Activated CD4-positive, alpha-beta T cell treated with anti-CD3 and anti-CD28 coated beads, Interleukin-2, amount 50 U/mL, for 1 hour (primary cell): Measurements from ENCODE around the gene NDUFB11.
A peak's percentile ranks its signal among the peaks of the same experiment; 100 is the strongest.

Source experiments
- DNase-seq: peaks from one replicate; pipeline ENCODE4 v3.0.0-alpha.2; 2020

Gene NDUFB11

GRCh38 chrX:47144626-47145394, at the start of gene NDUFB11, which contains the start of gene RBM10:
TSS of gene NDUFB11 (minus strand) at chrX:47144702. CDS start at chrX:47144679, 23 bp downstream.
TSS of gene RBM10 (plus strand) at chrX:47145221. CDS start at chrX:47147482, 2,261 bp downstream.
- DNase-seq: peak; percentile 84

GRCh38 chrX:47193475-47194193, 49.1 kb upstream of the NDUFB11 start, which contains the start of gene UBA1:
TSS of gene UBA1 (plus strand) at chrX:47193829. CDS start at chrX:47198803, 4,974 bp downstream.
- peak; percentile 89 for DNase-seq

GRCh38 chrX:47191806-47192401, 47.4 kb upstream of the NDUFB11 start:
- DNase-seq: no peak

GRCh38 chrX:47191331-47191730, 46.8 kb upstream of the NDUFB11 start:
- DNase-seq: peak; percentile 39

GRCh38 chrX:47190445-47191269, 46.2 kb upstream of the NDUFB11 start:
- DNase-seq: peak; percentile 70

- DNase-seq: no peak
Measured at GRCh38 chrX:47189906-47190305, 45.4 kb upstream of the NDUFB11 start.

GRCh38 chrX:47187106-47187677, 42.7 kb upstream of the NDUFB11 start:
- DNase-seq: no peak

GRCh38 chrX:47186096-47186740, 41.7 kb upstream of the NDUFB11 start:
- DNase-seq: no peak

GRCh38 chrX:47185241-47185640, 40.7 kb upstream of the NDUFB11 start:
- no peak for DNase-seq

- no peak for DNase-seq
Measured at GRCh38 chrX:47184486-47184885, 40.0 kb upstream of the NDUFB11 start.

GRCh38 chrX:47182106-47182700, 37.7 kb upstream of the NDUFB11 start:
- DNase-seq: no peak

- no peak for DNase-seq
Measured at GRCh38 chrX:47181301-47181700, 36.8 kb upstream of the NDUFB11 start.

- no peak for DNase-seq
Measured at GRCh38 chrX:47180346-47180745, 35.8 kb upstream of the NDUFB11 start.

- no peak for DNase-seq
Measured at GRCh38 chrX:47179928-47180255, 35.4 kb upstream of the NDUFB11 start.

GRCh38 chrX:47179221-47179927, 34.9 kb upstream of the NDUFB11 start:
- DNase-seq: no peak

- no peak for DNase-seq
Measured at GRCh38 chrX:47178337-47178736, 33.8 kb upstream of the NDUFB11 start.

- no peak for DNase-seq
Measured at GRCh38 chrX:47177079-47177478, 32.6 kb upstream of the NDUFB11 start.

GRCh38 chrX:47176101-47176740, 31.7 kb upstream of the NDUFB11 start:
- DNase-seq: no peak

GRCh38 chrX:47175588-47175980, 31.1 kb upstream of the NDUFB11 start:
- no peak for DNase-seq

- DNase-seq: no peak
Measured at GRCh38 chrX:47174846-47175587, 30.5 kb upstream of the NDUFB11 start.
